ENCODE data around the gene COQ7. TPM values are rescaled to one million over a fixed set of nuclear protein-coding genes. Genes with fewer than 3 reads are reported as not detected.

The COQ7 gene
- total and polyA plus RNA-seq, 2 experiments from 2014 or later: 36.2 to 38.5 TPM

GRCh38 chr16:19066988-19067348, 446 bp upstream of the COQ7 start:
- no peaks in the 10 kb centered on the region for H3K9me3 ChIP-seq (ENCODE audit: low read depth)
- H3K4me1 ChIP-seq (ENCODE audit: low read depth): peaks cover 7% of the 10 kb centered on the region
- peak overlapping the region; percentile 100 for H3K27ac ChIP-seq
- H3K4me3 ChIP-seq: peak overlapping the region; percentile 65
- no peaks in the 10 kb centered on the region for H3K27me3 ChIP-seq
- no peak for DNase-seq (ENCODE audit: low read depth in 1 of 2, low spot score in 1 of 2)
- H3K36me3 ChIP-seq: no peaks in the 10 kb centered on the region
- no peak for TF ChIP-seq CTCF (IDR thresholded peaks at IDR 0.05; ENCODE audit: low read depth, low read length)

- Histone ChIP-seq H3K9me3 (ENCODE audit: low read depth) (no peaks in the 10 kb centered on the region), H3K4me3 (peak overlapping the region; percentile 65), H3K27me3 (no peaks in the 10 kb centered on the region), H3K4me1 (ENCODE audit: low read depth) (peaks cover 7% of the 10 kb centered on the region), H3K27ac (peak overlapping the region; percentile 100), H3K36me3 (no peaks in the 10 kb centered on the region)
- DNase-seq (ENCODE audit: low read depth in 1 of 2, low spot score in 1 of 2): no peak
- TF ChIP-seq CTCF (IDR thresholded peaks at IDR 0.05; ENCODE audit: low read depth, low read length): no peak
Measured at GRCh38 chr16:19068237-19068815, 912 bp downstream of the COQ7 start.

GRCh38 chr16:19071811-19072777, 4.7 kb downstream of the COQ7 start:
- DNase-seq (ENCODE audit: low read depth in 1 of 2, low spot score in 1 of 2): peak; percentile 55 to 56
- Histone ChIP-seq H3K27ac (no peak overlapping the region), H3K27me3 (no peaks in the 10 kb centered on the region), H3K9me3 (ENCODE audit: low read depth) (no peaks in the 10 kb centered on the region), H3K4me1 (ENCODE audit: low read depth) (peaks cover 7% of the 10 kb centered on the region), H3K36me3 (peaks cover 9% of the 10 kb centered on the region), H3K4me3 (no peak overlapping the region)
- TF ChIP-seq CTCF (IDR thresholded peaks at IDR 0.05; ENCODE audit: low read depth, low read length): peak; percentile 71

GRCh38 chr16:19073344-19073743, 5.9 kb downstream of the COQ7 start:
- DNase-seq (ENCODE audit: low read depth in 1 of 2, low spot score in 1 of 2): no peak
- H3K4me3 ChIP-seq: no peak overlapping the region
- no peaks in the 10 kb centered on the region for H3K27me3 ChIP-seq
- TF ChIP-seq CTCF (IDR thresholded peaks at IDR 0.05; ENCODE audit: low read depth, low read length): no peak
- H3K4me1 ChIP-seq (ENCODE audit: low read depth): peaks cover 7% of the 10 kb centered on the region
- H3K9me3 ChIP-seq (ENCODE audit: low read depth): no peaks in the 10 kb centered on the region
- no peak overlapping the region for H3K27ac ChIP-seq
- H3K36me3 ChIP-seq: peaks cover 9% of the 10 kb centered on the region

GRCh38 chr16:19073863-19074262, 6.4 kb downstream of the COQ7 start:
- Histone ChIP-seq H3K4me1 (ENCODE audit: low read depth) (peaks cover 1% of the 10 kb centered on the region), H3K27me3 (no peaks in the 10 kb centered on the region), H3K9me3 (ENCODE audit: low read depth) (no peaks in the 10 kb centered on the region), H3K36me3 (peaks cover 14% of the 10 kb centered on the region), H3K27ac (no peak overlapping the region), H3K4me3 (no peak overlapping the region)
- no peak for TF ChIP-seq CTCF (IDR thresholded peaks at IDR 0.05; ENCODE audit: low read depth, low read length)
- DNase-seq (ENCODE audit: low read depth in 1 of 2, low spot score in 1 of 2): no peak

Measured in cardiac muscle cell (in vitro differentiated cells and primary cell).